Psoas muscle (tissue), 8 donors: ENCODE results near the gene CHTOP. TPM values are rescaled to one million over a fixed set of nuclear protein-coding genes. Genes with fewer than 3 reads are reported as not detected.

Source experiments
- ATAC-seq, 4 donors: fragments of 200-7000 bp; cut with Tn5 transposase; one replicate each; pipeline ENCODE4 v1.9.1; 2020; ENCODE audit warnings: moderate library complexity in 3 of 4, mild to moderate bottlenecking in 2 of 4
- DNase-seq, 2 donors: peaks; one replicate each; pipeline ENCODE4 v3.0.0-alpha.2; 2020
- H3K27ac ChIP-seq: fragments of 200-600 bp; one replicate; pipeline ENCODE4 v1.8.0; 2022
- H3K27me3 ChIP-seq, 3 donors: fragments of 200-600 bp in 1 of 3; one replicate each; pipeline versions ENCODE4 v1.6.1 to v1.8.0; 2013 to 2022; ENCODE audit warnings: low read length in 2 of 3, mild to moderate bottlenecking in 2 of 3, moderate library complexity in 1 of 3; ENCODE audit not compliant: insufficient read depth in 3 of 3
- H3K36me3 ChIP-seq, 2 donors: fragments of 200-600 bp in 1 of 2; one replicate each; pipeline versions ENCODE4 v1.6.1 to v1.8.0; 2013 to 2022; ENCODE audit warnings: low read depth in 1 of 2, mild to moderate bottlenecking in 1 of 2, moderate library complexity in 1 of 2; ENCODE audit not compliant: insufficient read depth in 1 of 2
- H3K4me1 ChIP-seq: fragments of 200-600 bp; one replicate; pipeline ENCODE4 v1.8.0; 2022
- H3K4me3 ChIP-seq: fragments of 200-600 bp; one replicate; pipeline ENCODE4 v1.8.0; 2022; ENCODE audit warnings: mild to moderate bottlenecking
- H3K9me3 ChIP-seq: fragments of 200-600 bp; one replicate; pipeline ENCODE4 v1.8.0; 2022
- WGBS, 3 donors: extraction: QIAGEN DNeasy Blood & Tissue Kit; methylation state at CpG; one replicate each; pipeline versions ENCODE4 v1.1.6 to v1.1.7; 2013; 5-methylcytosine and 5-hydroxymethylcytosine counted together
- intact Hi-C, 2 donors: fragments of 100-400 bp; cut with DNase I; formaldehyde crosslinking; loops; one replicate each; pipeline versions ENCODE4 v1.11.0 to v1.14.2; 2022
- polyA plus RNA-seq, 3 donors: library from polyadenylated mRNA; stranded (reverse); fragments of 200-250 nt; gene quantifications; one replicate each; pipeline ENCODE4 v1.2.3, GENCODE V29; 2013
- total RNA-seq, 4 donors: library from RNA; stranded (reverse); fragmentation: NEBNext Ultra II Directional in 2 of 4; extraction: Animal tissue kit (Norgen Biotek cat#: 25700) in 2 of 4; gene quantifications; one replicate each; pipeline versions ENCODE4 v1.2.1 to v1.2.4, GENCODE V29; 2021 to 2023
- TF ChIP-seq, protein P1 (sequence below): fragments of 200-600 bp; IDR thresholded peaks from one replicate; pipeline ENCODE4 v1.8.0; 2022; ENCODE audit warnings: antibody characterized with exemption
- donor health status: healthy with polysubstance abuse.
- donor health status: DM: no; HTN: no; CAD: no; lungs with moderate emphysema.
- donor health status: Bipolar disorder and iron deficiency.
- donor health status: healthy.
- donor health status: DM: yes; HTN: yes; CAD: no.
- donor health status: DM: no; HTN: no; CAD: no.
- donor health status: DM: no; HTN: no; CAD: no.
- donor health status: DM: yes; HTN: yes; CAD: no.

The CHTOP gene
- total and polyA plus RNA-seq, 7 donors = 71.1 to 122 (median 87.7) TPM

DNA sequence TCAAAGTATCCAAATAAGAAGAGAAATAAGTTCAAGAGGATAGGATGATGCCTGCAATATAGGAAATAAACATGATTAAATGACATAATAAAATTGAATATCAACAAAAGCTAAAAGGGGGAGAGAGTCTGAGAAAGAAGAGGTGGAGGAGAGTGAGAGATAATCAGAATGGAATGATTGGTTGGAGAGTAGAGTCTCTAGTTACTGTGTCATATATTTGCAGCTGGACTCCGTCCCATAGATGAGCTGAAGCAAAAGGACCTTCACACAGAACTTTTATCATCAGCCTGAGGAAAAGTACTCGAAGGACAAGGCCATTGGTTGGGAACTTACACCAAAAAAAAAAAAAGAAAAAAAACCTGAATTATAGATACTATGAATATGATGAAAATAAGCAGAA lies 45.4 kb upstream of the CHTOP start:
- TF ChIP-seq, protein P1, sequence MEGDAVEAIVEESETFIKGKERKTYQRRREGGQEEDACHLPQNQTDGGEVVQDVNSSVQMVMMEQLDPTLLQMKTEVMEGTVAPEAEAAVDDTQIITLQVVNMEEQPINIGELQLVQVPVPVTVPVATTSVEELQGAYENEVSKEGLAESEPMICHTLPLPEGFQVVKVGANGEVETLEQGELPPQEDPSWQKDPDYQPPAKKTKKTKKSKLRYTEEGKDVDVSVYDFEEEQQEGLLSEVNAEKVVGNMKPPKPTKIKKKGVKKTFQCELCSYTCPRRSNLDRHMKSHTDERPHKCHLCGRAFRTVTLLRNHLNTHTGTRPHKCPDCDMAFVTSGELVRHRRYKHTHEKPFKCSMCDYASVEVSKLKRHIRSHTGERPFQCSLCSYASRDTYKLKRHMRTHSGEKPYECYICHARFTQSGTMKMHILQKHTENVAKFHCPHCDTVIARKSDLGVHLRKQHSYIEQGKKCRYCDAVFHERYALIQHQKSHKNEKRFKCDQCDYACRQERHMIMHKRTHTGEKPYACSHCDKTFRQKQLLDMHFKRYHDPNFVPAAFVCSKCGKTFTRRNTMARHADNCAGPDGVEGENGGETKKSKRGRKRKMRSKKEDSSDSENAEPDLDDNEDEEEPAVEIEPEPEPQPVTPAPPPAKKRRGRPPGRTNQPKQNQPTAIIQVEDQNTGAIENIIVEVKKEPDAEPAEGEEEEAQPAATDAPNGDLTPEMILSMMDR = no peak
- no peak for DNase-seq
- WGBS, 3 donors = 81 to 87% (median 85%) methylated on average over 2 of the region's 2 CpGs
- no peaks in the 10 kb centered on the region for H3K36me3 ChIP-seq
- ATAC-seq = no peak
- no peaks in the 10 kb centered on the region for H3K9me3 ChIP-seq
- no peaks in the 10 kb centered on the region for H3K4me1 ChIP-seq
- H3K4me3 ChIP-seq = no peak overlapping the region
- no peaks in the 10 kb centered on the region for H3K27me3 ChIP-seq
- intact Hi-C loops = no loop called here
- H3K27ac ChIP-seq = no peak overlapping the region

DNA sequence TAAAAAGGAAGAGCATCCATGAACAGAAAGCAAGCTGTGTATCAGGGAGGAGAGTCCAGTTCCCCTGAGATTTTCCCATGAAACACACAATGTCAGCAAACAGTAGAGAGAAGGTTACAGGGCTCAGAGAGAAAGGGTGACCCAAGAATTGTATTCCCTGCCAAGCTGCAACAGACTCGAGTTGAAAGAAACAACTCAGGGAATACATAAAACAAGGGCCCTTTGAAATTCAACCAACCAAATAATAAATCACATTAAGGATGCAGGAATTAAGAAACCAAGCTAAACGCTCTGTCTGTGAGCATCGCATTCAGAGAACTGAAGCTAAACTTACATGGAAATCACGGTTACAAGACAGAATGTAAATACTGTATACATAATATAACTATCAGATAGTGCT lies 41.1 kb upstream of the CHTOP start:
- no peaks in the 10 kb centered on the region for H3K27me3 ChIP-seq
- intact Hi-C loops = no loop called here
- no peaks in the 10 kb centered on the region for H3K9me3 ChIP-seq
- no peak overlapping the region for H3K4me3 ChIP-seq
- 53 to 57% (median 56%) methylated on average over 4 of the region's 4 CpGs for WGBS, 3 donors
- TF ChIP-seq, protein P1 = no peak
- H3K4me1 ChIP-seq = no peaks in the 10 kb centered on the region
- ATAC-seq (no peak), DNase-seq (no peak)
- no peaks in the 10 kb centered on the region for H3K36me3 ChIP-seq
- no peak overlapping the region for H3K27ac ChIP-seq

DNA sequence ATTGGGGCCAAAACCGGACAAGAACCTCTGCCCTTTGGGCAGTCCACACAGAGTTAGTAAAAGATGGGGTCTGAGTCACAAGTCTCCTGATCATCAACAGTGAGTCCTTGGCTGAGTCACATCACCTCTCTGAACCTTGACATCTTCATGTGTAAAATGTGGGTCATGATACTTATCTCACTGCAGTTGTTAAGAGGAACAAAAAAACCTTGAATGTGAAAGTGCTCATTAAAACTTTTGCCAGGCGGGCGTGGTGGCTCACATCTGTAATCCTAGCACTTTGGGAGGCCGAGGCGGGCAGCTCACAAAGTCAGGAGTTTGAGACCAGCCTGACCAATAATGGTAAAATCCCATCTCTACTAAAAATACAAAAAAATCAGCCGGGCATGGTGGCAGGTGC lies 36.7 kb upstream of the CHTOP start:
- Histone ChIP-seq H3K36me3 (no peaks in the 10 kb centered on the region), H3K27ac (no peak overlapping the region), H3K4me3 (no peak overlapping the region), H3K9me3 (no peaks in the 10 kb centered on the region), H3K4me1 (no peaks in the 10 kb centered on the region), H3K27me3 (no peaks in the 10 kb centered on the region)
- TF ChIP-seq, protein P1 = no peak
- WGBS, 3 donors = 80 to 87% (median 84%) methylated on average over 6 of the region's 6 CpGs
- intact Hi-C loops = no loop called here
- DNase-seq = no peak
- ATAC-seq = no peak

DNA sequence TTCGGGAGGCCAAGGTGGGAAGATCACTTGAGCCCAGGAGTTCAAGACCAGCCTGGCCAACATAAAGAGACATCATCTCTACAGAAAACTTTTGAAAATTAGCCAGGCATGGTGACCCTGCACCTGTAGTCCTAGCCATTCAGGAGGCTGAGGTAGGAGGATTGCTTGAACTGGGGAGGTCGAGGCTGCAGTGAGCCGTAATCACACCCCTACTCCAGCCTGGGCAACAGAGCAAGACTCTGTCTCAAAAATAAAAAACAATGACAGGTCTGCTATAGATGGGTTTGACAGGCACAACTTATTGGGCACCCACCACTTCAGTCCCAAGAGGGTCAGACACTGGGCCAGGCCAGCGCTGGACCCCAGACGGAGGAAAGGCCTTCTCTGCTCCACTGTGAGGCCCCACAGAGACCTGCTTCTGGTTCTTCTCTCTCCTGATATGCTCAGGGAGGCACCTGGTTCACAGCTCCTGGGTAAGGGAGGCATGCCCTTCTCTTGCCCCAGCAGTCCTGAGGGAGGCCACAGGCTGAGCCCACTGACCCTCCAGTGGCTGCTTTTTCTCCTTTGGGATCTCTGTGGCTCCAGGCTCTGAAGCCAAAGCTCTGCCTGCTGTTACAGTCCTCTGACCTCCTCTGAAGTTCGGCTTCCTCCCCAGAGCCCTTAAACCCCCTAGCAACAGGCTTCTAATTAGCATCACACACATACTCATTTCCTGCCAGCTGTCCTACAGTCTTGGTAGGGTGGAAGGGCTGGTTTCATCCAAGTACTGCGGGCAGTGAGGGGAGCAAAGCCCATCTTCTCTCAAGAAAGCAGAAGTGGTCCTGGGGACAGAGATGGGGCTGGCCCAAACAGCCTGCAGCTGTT lies 35.3 kb upstream of the CHTOP start:
- TF ChIP-seq, protein P1 = no peak
- intact Hi-C loops = no loop called here
- DNase-seq = no peak
- WGBS, 3 donors = 60 to 73% (median 61%) methylated on average over 7 of the region's 7 CpGs
- no peaks in the 10 kb centered on the region for H3K36me3 ChIP-seq
- no peak overlapping the region for H3K4me3 ChIP-seq
- peak in 2 of 4 donors; percentile 15 to 24 for ATAC-seq
- no peaks in the 10 kb centered on the region for H3K27me3 ChIP-seq
- H3K27ac ChIP-seq = no peak overlapping the region
- no peaks in the 10 kb centered on the region for H3K4me1 ChIP-seq
- no peaks in the 10 kb centered on the region for H3K9me3 ChIP-seq
